CD4-positive, alpha-beta T cell treated with Interleukin-15 for 4 hours (primary cell): ENCODE data around the gene MAN1A2.
A peak's percentile ranks its signal among the peaks of the same experiment; 100 is the strongest.

ENCODE experiments used
- DNase-seq: peaks from one replicate; pipeline ENCODE4 v3.0.0-alpha.2; 2020; ENCODE audit warnings: low spot score

Gene MAN1A2

GRCh38 chr1:117558451-117558850 is 191.2 kb downstream of the MAN1A2 start:
- peak; percentile 9 for DNase-seq

- DNase-seq = no peak
Measured at GRCh38 chr1:117559139-117559538, 191.9 kb downstream of the MAN1A2 start.

GRCh38 chr1:117559985-117560384 is 192.7 kb downstream of the MAN1A2 start:
- no peak for DNase-seq

GRCh38 chr1:117561071-117561470 is 193.8 kb downstream of the MAN1A2 start:
- no peak for DNase-seq

GRCh38 chr1:117561551-117561950 is 194.3 kb downstream of the MAN1A2 start:
- no peak for DNase-seq

- DNase-seq = no peak
Measured at GRCh38 chr1:117562581-117563491, 195.6 kb downstream of the MAN1A2 start.

GRCh38 chr1:117563492-117563875 is 196.2 kb downstream of the MAN1A2 start:
- DNase-seq = no peak

GRCh38 chr1:117564227-117565075 is 197.2 kb downstream of the MAN1A2 start:
- no peak for DNase-seq

GRCh38 chr1:117565076-117565556 is 197.9 kb downstream of the MAN1A2 start:
- no peak for DNase-seq

- DNase-seq = no peak
Measured at GRCh38 chr1:117565745-117566455, 198.7 kb downstream of the MAN1A2 start.

GRCh38 chr1:117566556-117566955 is 199.3 kb downstream of the MAN1A2 start:
- DNase-seq = no peak

- DNase-seq = no peak
Measured at GRCh38 chr1:117567435-117567834, 200.2 kb downstream of the MAN1A2 start.

- DNase-seq = no peak
Measured at GRCh38 chr1:117567976-117568375, 200.7 kb downstream of the MAN1A2 start.

GRCh38 chr1:117568999-117569398 is 201.8 kb downstream of the MAN1A2 start:
- no peak for DNase-seq

GRCh38 chr1:117569856-117570255 is 202.6 kb downstream of the MAN1A2 start:
- DNase-seq = no peak

- no peak for DNase-seq
Measured at GRCh38 chr1:117570988-117571409, 203.8 kb downstream of the MAN1A2 start.

- no peak for DNase-seq
Measured at GRCh38 chr1:117571496-117571895, 204.2 kb downstream of the MAN1A2 start.

- DNase-seq = peak; percentile 21
Measured at GRCh38 chr1:117572546-117572945, 205.3 kb downstream of the MAN1A2 start.

- no peak for DNase-seq
Measured at GRCh38 chr1:117573386-117574023, 206.3 kb downstream of the MAN1A2 start.

- DNase-seq = no peak
Measured at GRCh38 chr1:117574161-117574835, 207.0 kb downstream of the MAN1A2 start.
